ENCODE data around the gene SHROOM2. TPM values are rescaled to one million over a fixed set of nuclear protein-coding genes. Genes with fewer than 3 reads are reported as not detected.

The SHROOM2 gene
- total and polyA plus RNA-seq, 10 donors, result 0.21 to 3.7 (median 1.6) TPM

DNA sequence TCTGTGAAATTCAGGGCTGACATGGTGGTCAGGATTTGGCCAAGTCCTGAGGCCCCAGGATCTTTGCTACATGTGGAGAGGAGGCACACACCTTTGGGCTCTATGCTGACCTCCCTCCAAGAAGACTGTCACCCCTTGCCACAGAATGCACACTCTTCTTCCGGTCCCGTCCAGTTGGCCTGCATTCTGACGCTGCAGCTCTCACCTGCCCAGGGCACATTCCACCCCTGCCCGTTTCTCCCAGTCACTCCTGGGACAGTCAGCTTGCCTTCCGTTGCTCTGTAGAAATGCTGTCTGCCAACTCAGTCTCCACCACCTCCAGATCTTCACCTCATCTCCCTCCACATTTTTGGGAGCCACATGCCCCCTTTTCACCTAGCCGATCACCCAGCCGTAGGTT, 76.7 kb downstream of the SHROOM2 start:
- no peaks in the 10 kb centered on the region for H3K4me1 ChIP-seq
- no peak for TF ChIP-seq POLR2A (IDR thresholded peaks at IDR 0.05)
- TF ChIP-seq, protein P1, sequence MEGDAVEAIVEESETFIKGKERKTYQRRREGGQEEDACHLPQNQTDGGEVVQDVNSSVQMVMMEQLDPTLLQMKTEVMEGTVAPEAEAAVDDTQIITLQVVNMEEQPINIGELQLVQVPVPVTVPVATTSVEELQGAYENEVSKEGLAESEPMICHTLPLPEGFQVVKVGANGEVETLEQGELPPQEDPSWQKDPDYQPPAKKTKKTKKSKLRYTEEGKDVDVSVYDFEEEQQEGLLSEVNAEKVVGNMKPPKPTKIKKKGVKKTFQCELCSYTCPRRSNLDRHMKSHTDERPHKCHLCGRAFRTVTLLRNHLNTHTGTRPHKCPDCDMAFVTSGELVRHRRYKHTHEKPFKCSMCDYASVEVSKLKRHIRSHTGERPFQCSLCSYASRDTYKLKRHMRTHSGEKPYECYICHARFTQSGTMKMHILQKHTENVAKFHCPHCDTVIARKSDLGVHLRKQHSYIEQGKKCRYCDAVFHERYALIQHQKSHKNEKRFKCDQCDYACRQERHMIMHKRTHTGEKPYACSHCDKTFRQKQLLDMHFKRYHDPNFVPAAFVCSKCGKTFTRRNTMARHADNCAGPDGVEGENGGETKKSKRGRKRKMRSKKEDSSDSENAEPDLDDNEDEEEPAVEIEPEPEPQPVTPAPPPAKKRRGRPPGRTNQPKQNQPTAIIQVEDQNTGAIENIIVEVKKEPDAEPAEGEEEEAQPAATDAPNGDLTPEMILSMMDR (IDR thresholded peaks at IDR 0.05 in 8 of 11, conservative IDR thresholded peaks at IDR 0.05 in 3 of 11), result no peak
- no peaks in the 10 kb centered on the region for H3K36me3 ChIP-seq
- no peaks in the 10 kb centered on the region for H3K9me3 ChIP-seq
- H3K27ac ChIP-seq, result no peak overlapping the region
- H3K4me3 ChIP-seq, result no peak overlapping the region
- DNase-seq, result no peak
- WGBS, 5 donors, result 91 to 95% (median 94%) methylated on average over 7 of the region's 7 CpGs
- intact Hi-C loops (cut with DNase I; ENCODE audit: low total_unique reads), result no loop called here
- H3K27me3 ChIP-seq (replicated peaks in 1 of 7), result peaks cover 0 to 7% (median 0%) of the 10 kb centered on the region in 7 donors

DNA sequence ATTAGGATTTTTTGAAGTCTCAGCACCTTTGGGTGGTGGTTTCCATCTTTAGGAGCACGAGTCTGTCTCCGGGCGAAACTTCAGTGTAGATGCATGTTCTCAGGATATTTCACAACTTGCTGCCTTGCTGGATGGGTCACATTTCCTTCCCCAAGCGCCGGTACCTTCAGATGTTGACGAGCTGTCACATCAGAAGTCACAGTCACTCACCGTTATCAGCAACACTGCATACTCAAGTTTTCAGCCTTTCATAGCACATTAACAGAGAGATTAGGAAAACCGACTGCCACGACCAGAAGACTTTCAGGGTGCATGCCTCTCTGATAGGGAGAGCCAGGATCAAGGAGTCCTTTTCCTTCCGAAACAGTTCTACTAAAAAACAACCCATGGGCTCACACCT, 77.8 kb downstream of the SHROOM2 start:
- no peak for DNase-seq
- intact Hi-C loops (cut with DNase I; ENCODE audit: low total_unique reads), result no loop called here
- Histone ChIP-seq H3K27ac (peak overlapping the region in 2 of 8 donors; percentile 30 to 59), H3K9me3 (no peaks in the 10 kb centered on the region), H3K36me3 (no peaks in the 10 kb centered on the region), H3K27me3 (replicated peaks in 1 of 7) (peaks cover 0 to 7% (median 0%) of the 10 kb centered on the region in 7 donors), H3K4me3 (no peak overlapping the region), H3K4me1 (no peaks in the 10 kb centered on the region)
- 37 to 59% (median 52%) methylated on average over 3 to 10 of the region's 10 CpGs for WGBS, 5 donors
- TF ChIP-seq POLR2A (IDR thresholded peaks at IDR 0.05), result no peak
- TF ChIP-seq POLR2AphosphoS5 (IDR thresholded peaks at IDR 0.05), result no peak
- TF ChIP-seq, protein P1 (IDR thresholded peaks at IDR 0.05 in 8 of 11, conservative IDR thresholded peaks at IDR 0.05 in 3 of 11), result no peak

DNA sequence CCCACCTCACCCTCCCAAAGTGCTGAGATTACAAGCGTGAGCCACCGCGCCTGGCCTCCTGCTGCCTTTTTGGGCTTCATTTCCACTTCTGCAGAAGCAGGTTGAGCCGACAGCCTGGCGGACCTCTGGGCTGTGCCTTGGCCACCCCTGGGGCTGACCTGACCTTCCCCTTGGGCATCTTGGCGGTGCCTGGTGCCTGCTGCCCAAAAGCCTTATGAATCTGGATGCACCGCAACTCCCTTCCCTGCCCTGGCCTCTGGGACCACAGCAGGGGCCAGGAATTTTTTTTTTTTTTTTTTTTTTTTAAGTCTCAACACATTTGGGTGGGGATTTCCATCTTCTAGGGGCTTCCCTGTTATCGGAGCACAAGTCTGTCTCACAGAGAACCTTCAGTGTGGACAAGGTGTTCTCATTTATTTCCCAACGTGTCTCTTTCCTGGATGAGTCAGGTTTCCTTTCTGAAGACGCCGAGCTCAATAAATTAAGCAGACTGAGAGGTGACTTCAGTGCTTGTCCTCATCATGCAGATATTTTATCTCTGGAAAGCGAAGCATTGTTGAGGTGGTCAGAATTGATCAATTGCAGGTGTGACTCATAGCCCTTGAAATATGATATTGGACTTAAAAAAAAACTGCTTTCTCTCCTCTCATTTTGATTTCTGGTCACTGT, 79.7 kb downstream of the SHROOM2 start:
- 64 to 80% (median 70%) methylated on average over 9 to 12 of the region's 12 CpGs for WGBS, 5 donors
- Histone ChIP-seq H3K4me1 (no peaks in the 10 kb centered on the region), H3K4me3 (no peak overlapping the region), H3K27ac (peak overlapping the region in 1 of 8 donors; percentile 58), H3K36me3 (no peaks in the 10 kb centered on the region), H3K9me3 (no peaks in the 10 kb centered on the region), H3K27me3 (replicated peaks in 1 of 7) (peaks cover 0 to 7% (median 0%) of the 10 kb centered on the region in 7 donors)
- intact Hi-C loops (cut with DNase I; ENCODE audit: low total_unique reads), result no loop called here
- DNase-seq, result no peak
- TF ChIP-seq POLR2A (IDR thresholded peaks at IDR 0.05) (no peak), POLR2AphosphoS5 (IDR thresholded peaks at IDR 0.05) (no peak)
- TF ChIP-seq, protein P1 (IDR thresholded peaks at IDR 0.05 in 8 of 11, conservative IDR thresholded peaks at IDR 0.05 in 3 of 11), result no peak

DNA sequence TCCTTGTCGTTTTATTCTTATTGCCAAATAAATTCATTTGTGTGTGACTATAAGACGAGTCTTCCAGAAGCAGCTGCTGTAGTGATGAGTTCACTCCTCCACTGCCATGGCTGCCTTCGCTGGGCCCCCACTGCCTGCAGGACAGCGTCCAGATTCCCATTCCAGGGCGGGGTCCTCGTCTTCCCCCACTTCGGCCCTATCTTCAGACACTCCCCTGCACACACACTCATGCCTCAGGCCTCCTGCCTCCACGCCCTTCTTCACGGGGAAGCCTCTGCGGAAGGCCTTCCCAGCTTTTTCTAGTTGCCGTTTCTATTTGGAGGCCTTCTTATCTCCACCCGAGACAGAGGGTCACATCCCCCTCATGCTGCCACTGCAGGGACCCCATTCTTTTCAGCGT, 80.4 kb downstream of the SHROOM2 start:
- Histone ChIP-seq H3K4me3 (no peak overlapping the region), H3K9me3 (no peaks in the 10 kb centered on the region), H3K4me1 (no peaks in the 10 kb centered on the region), H3K27ac (peak overlapping the region in 1 of 8 donors; percentile 58), H3K27me3 (replicated peaks in 1 of 7) (peaks cover 0 to 7% (median 0%) of the 10 kb centered on the region in 7 donors), H3K36me3 (no peaks in the 10 kb centered on the region)
- TF ChIP-seq, protein P1 (IDR thresholded peaks at IDR 0.05 in 8 of 11, conservative IDR thresholded peaks at IDR 0.05 in 3 of 11), result no peak
- TF ChIP-seq POLR2A (IDR thresholded peaks at IDR 0.05) (no peak), POLR2AphosphoS5 (IDR thresholded peaks at IDR 0.05) (no peak)
- no peak for DNase-seq
- intact Hi-C loops (cut with DNase I; ENCODE audit: low total_unique reads), result no loop called here
- WGBS, 5 donors, result 52 to 64% (median 54%) methylated on average over 12 to 13 of the region's 13 CpGs
